NK-92 (cell line): ENCODE results near the gene MICAL3.
"Not testable (repeated sequence)": the region's sequence is repeated elsewhere in the genome, so short reads cannot be mapped to it uniquely, and the experiment has no call there.

Source experiments
- DNase-seq: peaks from one replicate; lab custom pipeline; 2025; ENCODE audit not compliant: unreplicated experiment; lab: John Stamatoyannopoulos, UW

Gene MICAL3

DNA sequence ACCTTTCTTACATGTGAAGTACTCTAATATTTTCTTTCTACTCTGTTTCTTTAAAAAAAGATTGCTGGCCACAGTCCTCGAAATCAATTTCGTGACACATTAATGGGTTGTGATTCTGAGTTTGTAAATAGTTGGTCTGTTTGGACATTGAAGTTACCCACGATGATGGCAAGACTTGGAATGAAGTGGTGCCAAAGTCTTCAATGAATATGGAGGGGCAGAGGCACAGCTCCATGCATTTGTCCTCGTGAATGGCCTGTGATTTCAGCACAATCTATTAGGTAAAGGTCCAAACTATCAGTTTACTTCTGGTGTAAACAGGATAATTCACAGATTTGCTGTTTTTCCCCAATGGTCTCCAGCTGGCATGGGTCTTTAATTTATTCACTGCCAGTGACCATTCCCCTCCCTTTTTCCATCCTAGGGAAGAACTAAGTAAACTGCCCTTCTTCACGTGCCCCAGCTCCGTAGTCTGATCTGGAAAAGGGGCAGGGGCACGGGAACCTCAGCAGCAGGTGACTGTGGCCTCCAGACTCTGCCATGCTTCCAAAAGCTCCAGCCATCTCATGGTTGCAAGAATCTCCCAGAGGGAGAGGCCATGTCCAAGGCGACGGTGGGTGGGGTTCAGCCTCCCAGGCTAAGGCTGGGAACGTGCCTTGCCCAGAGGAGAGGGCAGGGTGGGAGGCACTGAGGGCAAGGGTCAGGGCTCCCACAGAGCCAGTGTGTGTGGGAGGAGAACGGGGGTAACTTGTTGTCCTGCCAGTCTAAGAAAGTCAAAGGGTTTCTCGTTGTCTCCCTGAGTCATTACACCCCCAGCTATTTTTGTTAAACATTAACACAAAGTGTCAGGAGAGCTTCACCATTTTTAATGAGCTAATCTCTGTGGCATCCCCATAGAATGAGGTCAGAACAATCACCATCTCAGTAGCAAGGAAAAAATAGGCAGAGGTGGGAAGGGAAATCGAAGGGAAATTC lies 36.6 kb upstream of the MICAL3 start:
- no peak for DNase-seq

DNA sequence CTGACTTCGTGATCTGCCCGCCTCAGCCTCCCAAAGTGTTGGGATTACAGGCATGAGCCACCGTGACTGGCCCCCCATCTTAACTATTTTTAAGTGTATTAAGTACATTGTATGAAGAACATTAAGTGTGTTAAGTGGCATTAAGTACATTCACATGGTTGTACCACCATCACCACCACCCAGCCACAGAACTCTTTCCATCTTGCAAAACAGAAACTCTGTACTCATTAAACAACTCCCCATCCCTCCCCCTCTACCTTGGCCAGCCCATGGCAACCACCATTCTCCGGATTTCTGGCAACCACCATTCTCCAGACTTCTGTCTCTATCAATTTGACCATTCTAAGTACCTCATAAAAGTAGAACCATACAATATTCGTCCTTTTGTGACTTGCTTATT lies 35.6 kb upstream of the MICAL3 start:
- no peak for DNase-seq

DNA sequence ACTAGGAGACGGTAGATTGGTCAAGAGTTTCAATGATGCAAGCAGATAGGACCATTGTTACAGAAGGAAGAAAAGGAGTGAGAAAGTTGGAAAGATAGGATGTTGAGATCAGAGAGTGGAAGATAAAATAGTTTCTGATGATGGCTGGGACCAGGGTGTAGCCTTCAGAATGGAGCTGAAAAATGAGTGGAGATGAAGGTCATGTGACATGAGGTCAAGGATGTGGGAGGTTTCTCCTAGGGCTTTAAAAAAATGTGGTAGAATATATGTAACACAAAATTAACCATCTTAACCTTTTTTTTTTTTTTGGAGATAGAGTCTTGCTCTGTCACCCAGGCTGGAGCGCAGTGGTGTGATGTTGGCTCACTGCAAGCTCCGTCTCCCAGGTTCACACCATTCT lies 35.1 kb upstream of the MICAL3 start:
- no peak for DNase-seq

DNA sequence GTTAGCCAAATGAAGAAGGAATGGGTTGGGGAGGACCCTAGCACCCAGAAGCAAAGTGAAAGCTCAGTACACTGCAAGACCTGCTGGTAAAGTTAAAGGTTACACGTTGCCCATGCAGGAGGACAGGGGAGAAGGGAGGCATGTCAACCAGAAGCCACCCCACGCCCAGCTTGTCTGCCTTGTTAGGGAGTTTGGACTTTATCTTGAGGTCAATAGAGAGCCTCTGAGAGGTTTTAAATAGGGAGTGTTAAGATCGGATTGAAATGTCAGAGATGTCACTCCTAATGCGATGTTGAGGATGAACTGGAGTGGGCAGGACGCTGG lies 34.7 kb upstream of the MICAL3 start:
- DNase-seq, result no peak

DNA sequence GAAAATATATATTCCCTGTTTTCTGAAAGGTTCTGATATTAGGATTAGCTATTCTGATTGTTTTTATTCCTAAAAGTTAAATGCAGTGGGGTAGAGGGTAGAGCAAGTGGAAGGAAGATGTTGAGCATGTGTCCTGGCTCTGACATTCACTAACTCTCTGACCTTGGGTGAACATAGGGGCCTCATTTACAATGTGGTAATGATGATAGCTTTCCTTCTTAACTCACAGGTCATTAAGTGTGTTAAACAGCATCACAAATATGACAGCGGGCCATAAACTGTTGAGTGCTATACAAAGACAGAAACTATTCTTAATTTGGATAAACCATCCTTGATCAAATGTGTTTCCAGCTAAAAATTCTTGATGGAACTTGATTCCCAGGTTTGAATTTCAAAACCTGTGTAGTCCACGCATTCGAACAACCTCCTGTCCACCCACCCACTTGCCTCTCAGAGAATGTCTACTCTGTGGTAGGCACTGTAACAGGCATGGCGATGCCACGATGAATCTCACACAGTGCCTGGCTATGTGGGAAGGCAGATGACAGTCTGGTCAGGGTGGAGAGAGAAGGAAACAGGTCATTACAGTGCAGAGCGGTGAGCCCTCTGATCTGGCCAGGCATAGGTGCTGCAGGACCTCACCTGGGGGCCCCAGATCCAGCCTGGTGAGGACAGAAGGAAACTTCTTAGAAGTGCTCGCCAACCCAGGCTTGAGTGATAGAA lies 34.2 kb upstream of the MICAL3 start:
- DNase-seq, result no peak

DNA sequence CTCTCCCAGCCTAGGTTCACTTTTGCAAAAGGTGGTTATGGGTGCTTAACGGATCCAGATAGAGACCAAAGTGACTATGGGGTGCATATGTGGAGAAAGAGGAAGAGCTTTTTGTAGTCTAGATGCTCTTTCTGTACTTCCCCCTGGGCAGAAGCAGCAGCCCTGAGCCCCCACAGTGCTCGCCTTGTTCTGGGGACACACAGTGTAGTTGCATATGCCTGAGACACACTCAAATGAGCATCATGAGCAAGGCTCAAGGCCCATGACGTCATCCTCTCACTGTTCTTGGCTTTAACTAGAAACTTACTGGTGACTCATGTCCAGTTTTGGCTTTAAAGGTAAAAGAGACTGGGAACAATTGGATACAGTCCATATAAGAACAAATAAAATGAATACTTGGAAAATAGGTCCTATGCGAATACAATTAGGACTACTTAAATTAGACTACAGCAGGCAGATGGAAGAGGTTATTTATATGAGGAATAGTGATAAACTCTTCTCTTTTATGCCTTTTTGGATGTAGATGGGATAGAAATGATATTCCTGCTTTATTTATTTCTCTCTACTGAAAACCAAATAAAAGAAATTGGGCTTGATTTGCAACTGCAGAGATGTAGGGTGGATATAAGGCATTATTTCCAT lies 33.3 kb upstream of the MICAL3 start:
- DNase-seq, result no peak

DNA sequence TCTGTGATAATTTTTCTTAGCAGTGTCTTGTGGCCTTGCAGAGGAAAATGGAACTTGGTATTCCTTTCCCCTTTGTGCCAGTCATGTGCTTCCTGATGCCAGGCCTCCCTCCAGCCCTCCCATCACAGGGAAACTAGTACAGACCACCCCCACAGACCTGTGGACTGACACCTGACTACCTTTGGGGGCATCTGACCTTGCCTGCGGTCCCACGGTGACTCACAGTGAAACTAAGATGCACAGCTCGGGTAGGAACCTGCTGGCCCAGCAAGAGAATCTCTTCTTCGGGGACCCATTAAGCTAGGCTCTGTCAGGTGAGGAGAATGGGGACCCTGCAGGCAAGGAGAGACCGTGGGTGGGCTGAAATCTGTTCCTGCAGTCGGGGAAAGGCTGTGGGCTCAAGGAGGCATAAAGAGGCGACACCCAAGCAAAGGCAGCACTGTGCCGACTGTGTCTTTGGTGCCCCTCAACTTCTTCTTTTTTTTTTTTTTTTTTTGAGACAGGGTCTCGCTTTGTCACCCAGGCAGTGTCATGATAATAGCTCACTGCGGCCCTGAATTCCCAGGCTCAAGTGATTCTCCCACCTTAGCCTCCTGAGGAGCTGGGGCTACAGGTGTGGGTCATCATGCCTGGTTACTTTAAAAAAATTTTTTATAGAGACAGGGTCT lies 32.6 kb upstream of the MICAL3 start:
- DNase-seq, result no peak

DNA sequence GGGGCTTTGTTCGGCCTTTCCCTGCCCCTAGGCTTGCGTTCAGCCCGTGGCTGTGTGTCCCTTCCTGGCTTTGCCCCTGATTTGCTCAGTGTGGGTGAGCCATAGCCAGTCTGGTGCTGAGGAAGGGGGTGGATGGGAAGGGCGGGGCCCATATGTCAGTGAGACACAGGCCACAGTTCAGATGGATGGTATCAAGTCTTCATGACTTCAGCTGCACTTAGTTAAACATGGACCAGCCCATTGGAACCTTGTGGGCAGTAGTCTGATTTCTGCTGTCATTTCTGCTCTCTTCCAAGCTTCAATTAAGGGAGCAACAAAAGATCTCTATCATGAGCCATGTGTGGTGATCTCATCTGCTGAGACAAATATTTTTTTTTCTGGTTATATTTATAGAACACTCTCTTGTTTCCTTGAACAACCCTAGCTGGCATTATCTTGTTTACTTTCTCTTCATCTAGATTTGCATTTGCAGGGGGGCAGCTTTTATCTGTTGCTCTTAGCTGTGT lies 31.9 kb upstream of the MICAL3 start:
- DNase-seq, result no peak

DNA sequence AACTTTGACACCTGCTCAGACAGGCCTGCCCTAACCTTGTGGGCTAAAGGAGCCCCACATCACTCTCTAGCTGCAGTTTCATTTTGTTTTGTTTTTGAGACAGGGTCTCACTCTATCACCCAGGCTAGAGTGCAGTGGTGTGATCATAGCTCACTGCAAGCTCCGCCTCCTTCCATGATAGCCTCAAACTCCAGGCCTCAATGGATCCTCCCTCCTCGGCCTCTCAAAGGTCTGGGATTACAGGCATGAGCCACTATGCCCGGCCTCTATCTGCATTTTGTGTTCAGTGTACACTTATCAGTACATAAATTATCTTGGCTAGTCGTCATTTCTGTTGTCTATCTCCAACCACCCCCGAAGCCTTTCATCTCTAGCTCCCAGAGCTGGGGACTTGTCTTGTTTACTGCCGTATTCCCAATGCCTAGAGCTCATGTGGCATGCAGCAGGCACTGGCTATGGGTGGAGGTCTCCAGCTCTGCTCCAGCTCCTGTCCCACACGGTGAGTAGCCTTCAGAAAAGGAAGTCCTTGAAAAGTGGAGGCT lies 31.3 kb upstream of the MICAL3 start:
- DNase-seq, result no peak

DNA sequence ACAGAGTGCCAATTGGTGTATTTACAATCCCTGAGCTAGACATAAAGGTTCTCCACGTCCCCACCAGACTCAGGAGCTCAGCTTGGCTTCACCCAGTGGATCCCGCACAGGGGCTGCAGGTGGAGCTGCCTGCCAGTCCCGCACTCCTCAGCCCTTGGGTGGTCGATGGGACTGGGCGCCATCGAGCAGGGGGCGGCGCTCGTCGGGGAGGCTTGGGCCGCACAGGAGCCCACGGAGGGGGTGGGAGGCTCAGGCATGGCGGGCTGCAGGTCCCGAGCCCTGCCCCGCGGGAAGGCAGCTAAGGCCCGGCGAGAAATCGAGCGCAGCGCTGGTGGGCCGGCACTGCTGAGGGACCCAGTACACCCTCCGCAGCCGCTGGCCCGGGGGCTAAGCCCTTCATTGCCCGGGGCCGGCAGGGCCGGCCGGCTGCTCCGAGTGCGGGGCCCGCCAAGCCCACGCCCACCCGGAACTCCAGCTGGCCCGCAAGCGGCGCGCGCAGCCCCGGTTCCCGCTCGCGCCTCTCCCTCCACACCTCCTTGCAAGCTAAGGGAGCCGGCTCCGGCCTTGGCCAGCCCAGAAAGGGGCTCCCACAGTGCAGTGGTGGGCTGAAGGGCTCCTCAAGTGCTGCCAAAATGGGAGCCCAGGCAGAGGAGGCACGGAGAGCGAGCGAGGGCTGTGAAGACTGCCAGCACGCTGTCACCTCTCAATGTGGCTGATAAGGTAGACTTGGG lies 29.0 kb upstream of the MICAL3 start:
- not testable (repeated sequence) for DNase-seq

DNA sequence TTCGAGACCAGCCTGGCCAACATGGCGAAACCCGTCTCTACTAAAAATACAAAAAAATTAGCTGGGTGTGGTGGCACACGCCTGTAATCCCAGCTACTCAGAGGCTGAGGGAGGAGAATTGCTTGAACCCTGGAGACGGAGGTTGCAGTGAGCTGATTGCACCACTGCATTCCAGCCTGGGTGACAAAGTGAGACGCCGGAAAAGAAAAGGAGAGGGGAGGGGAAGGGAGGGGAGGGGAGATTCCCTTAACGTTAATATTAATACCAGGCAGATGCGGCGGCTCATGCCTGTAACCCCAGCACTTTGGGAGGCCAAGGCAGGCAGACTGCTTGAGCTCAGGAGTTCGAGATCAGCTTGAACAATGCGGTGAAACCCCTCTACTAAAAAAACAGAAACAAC lies 26.8 kb upstream of the MICAL3 start:
- DNase-seq, result not testable (repeated sequence)

DNA sequence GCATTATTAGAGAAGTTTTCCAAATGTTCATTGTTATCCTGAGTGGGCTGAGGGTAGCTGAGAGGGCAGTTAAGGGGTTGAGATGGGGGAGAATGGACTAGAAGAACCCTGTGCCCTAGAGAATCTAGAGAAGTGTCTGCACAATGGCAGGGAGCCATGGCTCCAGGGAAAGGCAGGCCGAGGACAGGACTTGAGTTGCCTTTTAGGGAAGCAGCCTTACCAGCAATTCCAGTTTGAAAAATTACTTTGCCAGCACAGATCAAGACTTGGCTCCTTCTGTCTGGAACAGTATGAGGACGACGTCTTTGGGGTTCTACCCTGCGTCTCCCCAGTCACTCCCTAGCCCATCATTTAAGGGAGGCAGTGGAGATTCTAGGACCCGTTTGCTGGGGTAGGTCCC lies 25.7 kb upstream of the MICAL3 start:
- no peak for DNase-seq

DNA sequence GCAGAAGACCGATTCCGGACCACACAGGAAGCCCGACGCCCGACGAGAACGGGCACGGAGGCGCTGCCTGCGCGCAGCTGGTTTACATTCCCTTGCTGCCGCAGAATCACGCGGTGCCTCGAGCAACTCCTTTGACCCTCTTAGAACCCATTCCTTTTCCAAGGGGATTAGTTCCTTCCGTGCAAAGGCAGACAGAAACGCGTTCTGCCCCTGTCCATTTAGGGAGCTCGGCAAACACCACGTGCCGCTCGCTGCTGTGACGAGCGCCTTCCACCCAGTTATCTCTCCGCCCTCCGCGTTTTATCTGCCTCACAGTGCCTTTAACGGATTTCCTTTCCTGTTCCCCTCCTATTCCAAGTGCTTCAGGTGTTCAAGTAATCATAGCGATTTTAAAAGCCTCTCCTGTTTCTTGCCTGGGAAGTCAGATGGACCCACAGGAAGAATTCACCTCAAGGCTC lies 24.1 kb upstream of the MICAL3 start:
- DNase-seq, result no peak

DNA sequence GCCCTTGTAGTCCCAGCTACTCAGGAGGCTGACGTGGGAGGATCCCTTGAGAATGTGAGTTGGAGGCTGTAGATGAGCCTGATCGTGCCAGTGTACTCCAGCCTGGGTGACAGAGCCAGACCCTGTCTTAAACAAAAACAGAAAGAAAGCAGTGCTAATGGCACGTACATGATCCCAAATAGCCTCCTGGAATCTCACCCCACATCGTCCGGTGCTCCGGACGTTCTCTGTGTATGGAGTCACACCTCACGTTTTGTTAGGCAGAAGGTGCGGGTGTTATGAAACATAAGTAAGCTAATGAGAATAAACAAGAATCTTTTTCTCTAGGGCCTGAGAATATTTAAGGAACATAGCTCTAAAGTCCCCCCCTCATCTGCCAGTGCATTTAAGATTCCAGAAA lies 23.7 kb upstream of the MICAL3 start:
- DNase-seq, result no peak

DNA sequence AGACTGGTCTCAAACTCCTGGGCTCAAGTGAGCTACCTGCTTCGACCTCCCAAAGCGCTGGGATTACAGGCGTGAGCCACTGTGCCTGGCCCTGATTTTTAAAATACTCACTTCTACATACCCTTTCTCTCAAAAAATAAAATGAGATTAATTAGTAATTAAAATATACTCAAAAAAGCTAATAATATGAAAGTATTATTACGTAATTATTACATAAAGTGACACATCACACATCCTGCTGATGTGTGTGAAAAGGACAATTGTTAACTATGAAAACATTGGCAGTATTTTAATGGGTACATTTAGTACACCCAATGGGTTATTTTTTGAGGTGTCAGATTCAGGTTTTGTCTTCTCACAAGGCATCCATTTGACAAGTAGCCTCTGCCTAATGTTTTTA lies 21.4 kb upstream of the MICAL3 start:
- DNase-seq, result no peak

DNA sequence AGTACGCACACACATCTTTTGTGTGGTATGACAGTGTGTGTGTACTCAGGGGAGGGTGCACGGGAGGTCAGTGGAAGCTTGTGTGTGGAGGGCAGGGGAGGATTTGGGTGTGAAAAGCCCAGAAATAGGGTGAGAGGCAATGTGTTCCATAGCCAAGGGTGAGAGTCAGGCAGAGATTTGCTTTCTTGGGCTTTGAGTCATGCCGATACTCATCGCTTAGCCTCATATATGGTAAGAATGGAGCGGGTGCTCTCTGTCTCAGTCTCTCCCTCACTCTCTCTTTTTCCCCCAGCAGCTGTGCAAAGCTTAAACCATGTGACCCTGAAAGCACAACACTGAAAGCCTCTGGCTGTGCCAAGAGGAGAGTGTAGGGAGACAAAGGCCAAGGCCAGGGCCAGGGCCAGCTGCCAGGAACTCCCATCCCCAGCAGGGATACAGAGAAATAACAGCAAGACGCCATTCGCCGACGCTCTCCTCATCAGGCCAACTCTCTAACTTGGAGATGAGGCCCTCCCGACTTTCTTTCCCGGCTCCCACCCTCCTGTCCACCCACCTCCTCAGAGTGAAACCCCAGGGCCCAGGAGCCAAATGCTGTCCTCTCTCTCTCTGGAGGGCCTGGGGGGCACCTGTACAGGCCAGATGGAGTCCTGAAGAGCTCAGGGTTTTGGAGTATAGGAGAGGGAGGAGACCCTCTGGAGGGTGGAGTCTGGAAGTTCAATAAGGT lies 20.3 kb upstream of the MICAL3 start:
- no peak for DNase-seq

DNA sequence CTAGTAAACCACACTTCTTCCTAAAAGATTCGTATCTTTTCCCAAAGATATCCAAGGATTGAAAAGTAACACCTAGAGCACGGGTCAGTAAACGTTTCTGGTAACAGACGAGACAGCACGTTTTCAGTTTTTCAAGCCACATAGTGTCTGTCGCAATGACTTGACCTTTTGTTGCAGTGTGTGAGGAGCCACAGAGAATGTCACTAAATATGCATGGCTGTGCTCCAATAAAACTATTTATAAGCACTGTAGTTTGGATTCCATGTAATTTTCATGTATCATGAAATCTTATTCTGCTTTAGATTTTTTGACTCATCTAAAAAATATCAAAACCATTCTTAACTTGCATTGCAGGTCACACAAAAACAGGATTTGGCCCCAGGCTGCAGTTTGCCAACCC lies 18.3 kb upstream of the MICAL3 start:
- DNase-seq, result no peak

DNA sequence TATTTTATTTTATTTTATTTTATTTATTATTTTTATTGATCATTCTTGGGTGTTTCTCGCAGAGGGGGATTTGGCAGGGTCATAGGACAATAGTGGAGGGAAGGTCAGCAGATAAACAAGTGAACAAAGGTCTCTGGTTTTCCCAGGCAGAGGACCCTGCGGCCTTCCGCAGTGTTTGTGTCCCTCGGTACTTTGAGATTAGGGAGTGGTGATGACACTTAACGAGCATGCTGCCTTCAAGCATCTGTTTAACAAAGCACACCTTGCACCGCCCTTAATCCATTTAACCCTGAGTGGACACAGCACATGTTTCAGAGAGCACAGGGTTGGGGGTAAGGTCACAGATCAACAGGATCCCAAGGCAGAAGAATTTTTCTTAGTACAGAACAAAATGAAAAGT lies 16.5 kb upstream of the MICAL3 start:
- not testable (repeated sequence) for DNase-seq

DNA sequence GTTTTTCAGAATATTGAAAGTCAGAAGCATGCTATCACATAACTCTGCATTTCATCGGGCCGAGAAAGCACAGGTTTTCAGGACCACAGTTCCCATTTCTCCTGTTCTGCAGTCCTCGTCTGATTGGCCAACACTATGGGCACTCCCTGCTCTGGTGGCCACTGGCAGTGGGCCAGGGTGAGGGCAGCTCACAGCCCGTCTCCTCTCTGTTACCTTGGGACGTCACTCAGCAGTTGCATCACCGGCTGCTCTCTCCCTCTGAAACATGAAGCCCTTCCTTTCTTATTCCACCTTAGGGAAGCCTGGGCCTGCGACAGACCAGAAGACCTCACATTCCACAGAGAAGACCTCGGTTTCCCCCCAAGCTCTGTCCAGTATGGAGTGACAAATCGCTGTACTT lies 11.4 kb upstream of the MICAL3 start:
- no peak for DNase-seq

DNA sequence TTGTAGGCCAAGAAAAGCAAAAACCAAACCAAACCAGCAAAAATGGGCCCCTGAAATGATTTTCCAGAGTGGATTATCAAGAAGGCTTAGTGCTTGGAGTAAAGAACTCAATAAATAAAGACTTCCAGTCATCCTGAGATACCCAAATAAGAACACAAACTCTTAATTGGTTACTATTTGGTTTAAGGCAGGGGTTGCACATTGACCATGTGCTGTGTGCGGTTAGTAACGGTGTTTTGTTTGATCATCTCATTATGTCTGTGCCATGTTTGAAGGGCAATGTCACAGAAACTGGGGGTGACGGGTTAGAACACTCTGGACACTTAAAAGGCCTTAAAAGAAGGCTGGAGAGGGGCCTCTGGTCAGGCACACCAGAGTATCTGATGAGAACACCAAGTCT lies 9.7 kb upstream of the MICAL3 start:
- no peak for DNase-seq
